ENCODE data around the gene CDHR2. TPM values are rescaled to one million over a fixed set of nuclear protein-coding genes. Genes with fewer than 3 reads are reported as not detected.

The CDHR2 gene, protein sequence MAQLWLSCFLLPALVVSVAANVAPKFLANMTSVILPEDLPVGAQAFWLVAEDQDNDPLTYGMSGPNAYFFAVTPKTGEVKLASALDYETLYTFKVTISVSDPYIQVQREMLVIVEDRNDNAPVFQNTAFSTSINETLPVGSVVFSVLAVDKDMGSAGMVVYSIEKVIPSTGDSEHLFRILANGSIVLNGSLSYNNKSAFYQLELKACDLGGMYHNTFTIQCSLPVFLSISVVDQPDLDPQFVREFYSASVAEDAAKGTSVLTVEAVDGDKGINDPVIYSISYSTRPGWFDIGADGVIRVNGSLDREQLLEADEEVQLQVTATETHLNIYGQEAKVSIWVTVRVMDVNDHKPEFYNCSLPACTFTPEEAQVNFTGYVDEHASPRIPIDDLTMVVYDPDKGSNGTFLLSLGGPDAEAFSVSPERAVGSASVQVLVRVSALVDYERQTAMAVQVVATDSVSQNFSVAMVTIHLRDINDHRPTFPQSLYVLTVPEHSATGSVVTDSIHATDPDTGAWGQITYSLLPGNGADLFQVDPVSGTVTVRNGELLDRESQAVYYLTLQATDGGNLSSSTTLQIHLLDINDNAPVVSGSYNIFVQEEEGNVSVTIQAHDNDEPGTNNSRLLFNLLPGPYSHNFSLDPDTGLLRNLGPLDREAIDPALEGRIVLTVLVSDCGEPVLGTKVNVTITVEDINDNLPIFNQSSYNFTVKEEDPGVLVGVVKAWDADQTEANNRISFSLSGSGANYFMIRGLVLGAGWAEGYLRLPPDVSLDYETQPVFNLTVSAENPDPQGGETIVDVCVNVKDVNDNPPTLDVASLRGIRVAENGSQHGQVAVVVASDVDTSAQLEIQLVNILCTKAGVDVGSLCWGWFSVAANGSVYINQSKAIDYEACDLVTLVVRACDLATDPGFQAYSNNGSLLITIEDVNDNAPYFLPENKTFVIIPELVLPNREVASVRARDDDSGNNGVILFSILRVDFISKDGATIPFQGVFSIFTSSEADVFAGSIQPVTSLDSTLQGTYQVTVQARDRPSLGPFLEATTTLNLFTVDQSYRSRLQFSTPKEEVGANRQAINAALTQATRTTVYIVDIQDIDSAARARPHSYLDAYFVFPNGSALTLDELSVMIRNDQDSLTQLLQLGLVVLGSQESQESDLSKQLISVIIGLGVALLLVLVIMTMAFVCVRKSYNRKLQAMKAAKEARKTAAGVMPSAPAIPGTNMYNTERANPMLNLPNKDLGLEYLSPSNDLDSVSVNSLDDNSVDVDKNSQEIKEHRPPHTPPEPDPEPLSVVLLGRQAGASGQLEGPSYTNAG (N-terminal part only)
- not detected in 2 replicates for total RNA-seq

DNA sequence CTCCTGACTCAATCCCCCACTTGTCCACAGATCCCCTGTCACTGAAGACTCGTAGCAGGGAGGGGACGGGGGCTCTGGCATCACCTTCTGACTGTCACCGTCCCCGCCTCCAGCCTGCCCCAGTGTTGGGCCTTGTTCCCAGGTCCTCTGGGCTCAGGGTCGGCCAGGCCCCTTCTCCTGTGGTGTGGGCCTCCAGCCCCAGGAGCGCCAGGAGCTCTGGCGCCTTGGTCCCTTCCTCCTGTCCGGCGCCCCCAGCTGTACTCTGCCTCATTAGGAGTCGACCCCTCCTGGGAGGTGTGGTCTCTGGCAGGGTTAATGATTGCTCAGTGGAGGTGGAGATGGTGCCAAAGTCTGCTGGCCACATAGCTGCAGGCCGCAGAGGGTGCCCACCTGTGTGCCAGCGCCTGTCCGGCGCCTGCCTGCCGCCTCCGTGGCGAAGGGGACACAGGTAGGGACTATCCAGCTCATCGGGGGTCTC lies at the start of gene CDHR2:
Gene CDHR2 (plus strand): TSS at position 376 of the 478 bp plus-strand sequence. CDS start 16,011 bp downstream, outside the sequence.

GRCh38 chr5:176536902-176537553 lies 12.1 kb upstream of the CDHR2 start, which contains the start of gene RNF44:
Gene RNF44 (minus strand): TSS chr5:176537402. CDS start chr5:176532472, 4,930 bp downstream.

GRCh38 chr5:176609724-176610434 lies 60.7 kb downstream of the CDHR2 start, which contains the start of gene GPRIN1:
Gene GPRIN1 (minus strand): TSS chr5:176610156. CDS start chr5:176599834, 10,322 bp downstream.

GRCh38 chr5:176629853-176630680 lies 80.9 kb downstream of the CDHR2 start, which contains the start of the genes EIF4E1B and SNCB:
Gene EIF4E1B (plus strand): TSS chr5:176630675. CDS start chr5:176642788, 12,113 bp downstream.
Gene SNCB (minus strand): TSS chr5:176630534. CDS start chr5:176629654, 880 bp downstream.

Other genes with a start within 250 kb of the CDHR2 start
- 52.0 and 59.7 TPM in 2 replicates for gene KIAA1191, start 187.6 kb upstream of the CDHR2 start, total RNA-seq
- 7.5 and 7.9 TPM in 2 replicates for gene ARL10, start 183.9 kb upstream of the CDHR2 start, total RNA-seq
- 8.1 and 17.3 TPM in 2 replicates for gene NOP16, start 160.7 kb upstream of the CDHR2 start, total RNA-seq
- gene HIGD2A, start 160.6 kb upstream of the CDHR2 start, total RNA-seq, result 32.6 and 33.9 TPM in 2 replicates
- gene CLTB, start 132.8 kb upstream of the CDHR2 start, total RNA-seq, result 155 and 185 TPM in 2 replicates
- 37.9 and 41.2 TPM in 2 replicates for gene FAF2, start 101.0 kb upstream of the CDHR2 start, total RNA-seq
- gene RNF44, start 11.9 kb upstream of the CDHR2 start, total RNA-seq, result 1.2 and 2.0 TPM in 2 replicates
- gene GPRIN1, start 60.8 kb downstream of the CDHR2 start, total RNA-seq, result 2.4 and 3.2 TPM in 2 replicates
- gene SNCB, start 81.2 kb downstream of the CDHR2 start, total RNA-seq, result 0.12 and 0.13 TPM in 2 replicates
- gene EIF4E1B, start 81.3 kb downstream of the CDHR2 start, total RNA-seq, result not detected in 2 replicates
- gene TSPAN17, start 98.1 kb downstream of the CDHR2 start, total RNA-seq, result 36.4 and 41.4 TPM in 2 replicates